GM13977 (cell line): Measurements from ENCODE around the gene MRPL41.

ENCODE experiments used
- DNase-seq: peaks from one replicate; pipeline ENCODE4 v3.0.0; 2012; ENCODE audit warnings: low spot score
- CTCF ChIP-seq: IDR thresholded peaks from 2 replicates; pipeline ENCODE4 v1.5.1; 2012; ENCODE audit warnings: mild to moderate bottlenecking, control low read depth; ENCODE audit not compliant: insufficient read depth; ENCODE audit errors: extremely low read depth, missing control alignments
- in situ Hi-C: fragments of 300-500 bp; cut with MboI; formaldehyde crosslinking; loops from one replicate; pipeline ENCODE4 v1.12.0; 2022; ENCODE audit warnings: low sequenced_read_pairs, low pct_unique_long_range_greater_than_20kb, mixed read lengths, inconsistent platforms; ENCODE audit not compliant: unreplicated experiment

MRPL41 gene

GRCh38 chr9:137580209-137580953 is 28.7 kb downstream of the MRPL41 start:
- no peak for TF ChIP-seq CTCF
- in situ Hi-C loops = no loop called here
- no peak for DNase-seq

GRCh38 chr9:137580954-137581322 is 29.3 kb downstream of the MRPL41 start:
- TF ChIP-seq CTCF = no peak
- in situ Hi-C loops = no loop called here
- DNase-seq = no peak

GRCh38 chr9:137581361-137582285 is 29.9 kb downstream of the MRPL41 start:
- TF ChIP-seq CTCF = no peak
- no peak for DNase-seq
- in situ Hi-C loops = no loop called here

- peak; percentile 43 for TF ChIP-seq CTCF
- in situ Hi-C loops = no loop called here
- no peak for DNase-seq
Measured at GRCh38 chr9:137582286-137582860, 30.7 kb downstream of the MRPL41 start.

GRCh38 chr9:137583347-137583746 is 31.7 kb downstream of the MRPL41 start:
- TF ChIP-seq CTCF = no peak
- DNase-seq = no peak
- in situ Hi-C loops = no loop called here

- no peak for TF ChIP-seq CTCF
- in situ Hi-C loops = no loop called here
Measured at GRCh38 chr9:137583957-137584356, 32.3 kb downstream of the MRPL41 start.

More at GRCh38 chr9:137583957-137584356, 32.3 kb downstream of the MRPL41 start:
- no peak for DNase-seq
